22Rv1 (cell line): Measurements from ENCODE around the gene MYOCOS.

Experiments
- ZFX ChIP-seq: fragments of 450-650 bp; IDR thresholded peaks from 2 replicates; pipeline ENCODE4 v1.6.1; 2017; ENCODE audit warnings: antibody characterized with exemption, borderline replicate concordance
- TF ChIP-seq, protein P1 (sequence below): fragments of 450-650 bp; IDR thresholded peaks from 2 replicates; pipeline ENCODE4 v1.5.1; 2017; ENCODE audit warnings: mild to moderate bottlenecking

DNA sequence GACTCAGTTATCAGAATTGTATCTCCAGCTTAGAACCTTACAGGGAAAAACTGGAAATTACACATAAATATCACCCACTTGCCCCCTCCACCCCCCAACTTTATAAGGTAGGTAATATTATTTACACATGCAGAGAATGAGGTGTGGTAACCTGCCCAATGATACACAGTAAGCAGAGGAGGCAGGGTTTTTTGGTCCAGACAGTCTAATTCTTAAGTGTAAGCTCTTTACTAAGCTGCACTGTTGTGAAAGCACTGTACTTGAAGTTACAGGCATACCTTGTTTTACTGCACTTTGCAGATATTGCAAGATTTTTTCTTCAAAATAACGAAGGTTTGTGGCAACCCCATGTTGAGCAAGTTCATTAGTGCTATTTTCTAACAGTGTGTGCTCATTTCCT lies 24.8 kb upstream of the MYOCOS start:
- TF ChIP-seq, protein P1, sequence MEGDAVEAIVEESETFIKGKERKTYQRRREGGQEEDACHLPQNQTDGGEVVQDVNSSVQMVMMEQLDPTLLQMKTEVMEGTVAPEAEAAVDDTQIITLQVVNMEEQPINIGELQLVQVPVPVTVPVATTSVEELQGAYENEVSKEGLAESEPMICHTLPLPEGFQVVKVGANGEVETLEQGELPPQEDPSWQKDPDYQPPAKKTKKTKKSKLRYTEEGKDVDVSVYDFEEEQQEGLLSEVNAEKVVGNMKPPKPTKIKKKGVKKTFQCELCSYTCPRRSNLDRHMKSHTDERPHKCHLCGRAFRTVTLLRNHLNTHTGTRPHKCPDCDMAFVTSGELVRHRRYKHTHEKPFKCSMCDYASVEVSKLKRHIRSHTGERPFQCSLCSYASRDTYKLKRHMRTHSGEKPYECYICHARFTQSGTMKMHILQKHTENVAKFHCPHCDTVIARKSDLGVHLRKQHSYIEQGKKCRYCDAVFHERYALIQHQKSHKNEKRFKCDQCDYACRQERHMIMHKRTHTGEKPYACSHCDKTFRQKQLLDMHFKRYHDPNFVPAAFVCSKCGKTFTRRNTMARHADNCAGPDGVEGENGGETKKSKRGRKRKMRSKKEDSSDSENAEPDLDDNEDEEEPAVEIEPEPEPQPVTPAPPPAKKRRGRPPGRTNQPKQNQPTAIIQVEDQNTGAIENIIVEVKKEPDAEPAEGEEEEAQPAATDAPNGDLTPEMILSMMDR, result no peak
- TF ChIP-seq ZFX, result no peak
